ENCODE measurements around the gene LRGUK. TPM values are rescaled to one million over a fixed set of nuclear protein-coding genes. Genes with fewer than 3 reads are reported as not detected.

Gene LRGUK
- total and polyA plus RNA-seq, 2 of the 8 experiments (the other 6 are each of a cell fraction or from before 2014, with no cell fraction given): 1.5 to 3.6 TPM

- TF ChIP-seq BRCA1 (IDR thresholded peaks at IDR 0.05; ENCODE audit: low read depth, low read length) (no peak), SP4 (IDR thresholded peaks at IDR 0.05; ENCODE audit: low read length) (no peak)
Observed at GRCh38 chr7:134276951-134277350, 149.8 kb downstream of the LRGUK start (continued).
